Stomach (tissue), 9 donors: Measurements from ENCODE around the gene ZNF684. TPM values are rescaled to one million over a fixed set of nuclear protein-coding genes. Genes with fewer than 3 reads are reported as not detected.
"Not testable (repeated sequence)": the region's sequence is repeated elsewhere in the genome, so short reads cannot be mapped to it uniquely, and the experiment has no call there.

Experiments
- DNase-seq, 2 donors: peaks; one replicate each; pipeline versions ENCODE4 v3.0.0 to v3.0.0-alpha.2; 2013 to 2019
- H3K27ac ChIP-seq, 5 donors: fragments of 200-600 bp in 4 of 5; sonication (generic) in 4 of 5; one replicate each; pipeline ENCODE4 v1.5.1; 2013 to 2019; ENCODE audit warnings: mild to moderate bottlenecking in 1 of 5, moderate library complexity in 1 of 5
- H3K27me3 ChIP-seq, 3 donors: fragments of 200-600 bp; sonication (generic); one replicate each; pipeline ENCODE4 v1.5.1; 2017 to 2019; ENCODE audit warnings: mixed run types in 1 of 3
- H3K36me3 ChIP-seq, 4 donors: fragments of 200-600 bp; sonication (generic); 1 replicate in 3 of 4; 2 replicates in 1 of 4; pipeline ENCODE4 v1.5.1; 2016 to 2019
- H3K4me1 ChIP-seq, 4 donors: fragments of 200-600 bp; sonication (generic); one replicate each; pipeline ENCODE4 v1.5.1; 2016 to 2019
- H3K4me3 ChIP-seq, 4 donors: fragments of 200-600 bp; sonication (generic) in 3 of 4; one replicate each; pipeline ENCODE4 v1.5.1; 2016 to 2019; ENCODE audit warnings: mild to moderate bottlenecking in 1 of 4
- H3K9me3 ChIP-seq, 4 donors: fragments of 200-600 bp; sonication (generic); one replicate each; pipeline ENCODE4 v1.5.1; 2016 to 2019
- EP300 ChIP-seq: sonication (generic); formaldehyde crosslinking; IDR thresholded peaks from one replicate; pipeline ENCODE4 v1.6.1; 2017; ENCODE audit warnings: antibody characterized with exemption
- POLR2A ChIP-seq, 4 donors: fragments of 450-650 bp; IDR thresholded peaks; one replicate each; pipeline ENCODE4 v1.6.1; 2016; ENCODE audit warnings: antibody characterized with exemption in 4 of 4, control low read depth in 2 of 4, mild to moderate bottlenecking in 1 of 4, moderate library complexity in 1 of 4
- POLR2AphosphoS5 ChIP-seq, 3 donors: sonication (generic); formaldehyde crosslinking; IDR thresholded peaks; one replicate each; pipeline ENCODE4 v1.6.1; 2016; ENCODE audit warnings: antibody characterized with exemption in 3 of 3
- WGBS, 5 donors: extraction: QIAGEN DNeasy Blood & Tissue Kit in 3 of 5; methylation state at CpG; one replicate each; pipeline versions ENCODE4 v1.1.5 to v1.1.7; 2013 to 2018; 5-methylcytosine and 5-hydroxymethylcytosine counted together
- intact Hi-C: fragments of 100-400 bp; cut with DNase I; formaldehyde crosslinking; loops from one replicate; pipeline ENCODE4 v1.15.1; 2023; ENCODE audit warnings: low total_unique reads
- polyA plus RNA-seq, 3 donors: library from polyadenylated mRNA; stranded (reverse); fragments of 200-250 nt; gene quantifications; one replicate each; pipeline ENCODE4 v1.2.3, GENCODE V29; 2013
- total RNA-seq, 5 donors: library from RNA; depleted of rRNA; stranded (reverse); fragments of >200 nt; gene quantifications; one replicate each; pipeline versions ENCODE4 v1.1.0 to v1.2.3, GENCODE V29; 2014 to 2016
- TF ChIP-seq, protein P1 (sequence below), 7 experiments: fragments of 450-650 bp in 4 of 7; fragments of 200-600 bp in 3 of 7; sonication (generic) in 3 of 7; IDR thresholded peaks; one replicate each; pipeline ENCODE4 v1.5.1; 2016 to 2019; ENCODE audit warnings: antibody characterized with exemption in 7 of 7, control low read depth in 2 of 7, mild to moderate bottlenecking in 1 of 7
- donor health status: healthy with polysubstance abuse.
- donor health status: Bipolar disorder and iron deficiency.
- donor health status: healthy.

ZNF684 gene
- total and polyA plus RNA-seq, 8 donors = 2.2 to 15.6 (median 3.9) TPM; not detected in 1

- Histone ChIP-seq H3K4me3 (no peak overlapping the region), H3K4me1 (no peaks in the 10 kb centered on the region), H3K9me3 (peaks cover 0 to 6% (median 0%) of the 10 kb centered on the region in 4 donors), H3K27ac (no peak overlapping the region), H3K36me3 (no peaks in the 10 kb centered on the region), H3K27me3 (no peaks in the 10 kb centered on the region)
- TF ChIP-seq, protein P1, sequence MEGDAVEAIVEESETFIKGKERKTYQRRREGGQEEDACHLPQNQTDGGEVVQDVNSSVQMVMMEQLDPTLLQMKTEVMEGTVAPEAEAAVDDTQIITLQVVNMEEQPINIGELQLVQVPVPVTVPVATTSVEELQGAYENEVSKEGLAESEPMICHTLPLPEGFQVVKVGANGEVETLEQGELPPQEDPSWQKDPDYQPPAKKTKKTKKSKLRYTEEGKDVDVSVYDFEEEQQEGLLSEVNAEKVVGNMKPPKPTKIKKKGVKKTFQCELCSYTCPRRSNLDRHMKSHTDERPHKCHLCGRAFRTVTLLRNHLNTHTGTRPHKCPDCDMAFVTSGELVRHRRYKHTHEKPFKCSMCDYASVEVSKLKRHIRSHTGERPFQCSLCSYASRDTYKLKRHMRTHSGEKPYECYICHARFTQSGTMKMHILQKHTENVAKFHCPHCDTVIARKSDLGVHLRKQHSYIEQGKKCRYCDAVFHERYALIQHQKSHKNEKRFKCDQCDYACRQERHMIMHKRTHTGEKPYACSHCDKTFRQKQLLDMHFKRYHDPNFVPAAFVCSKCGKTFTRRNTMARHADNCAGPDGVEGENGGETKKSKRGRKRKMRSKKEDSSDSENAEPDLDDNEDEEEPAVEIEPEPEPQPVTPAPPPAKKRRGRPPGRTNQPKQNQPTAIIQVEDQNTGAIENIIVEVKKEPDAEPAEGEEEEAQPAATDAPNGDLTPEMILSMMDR (IDR thresholded peaks at IDR 0.05) = no peak
- TF ChIP-seq POLR2A (IDR thresholded peaks at IDR 0.05) (no peak), POLR2AphosphoS5 (IDR thresholded peaks at IDR 0.05) (no peak), EP300 (no peak)
- 91 to 94% (median 93%) methylated on average over 5 of the region's 5 CpGs for WGBS, 5 donors
- DNase-seq = no peak
- intact Hi-C loops = no loop called here
Observed at GRCh38 chr1:40556121-40556520, 24.7 kb downstream of the ZNF684 start.

DNA sequence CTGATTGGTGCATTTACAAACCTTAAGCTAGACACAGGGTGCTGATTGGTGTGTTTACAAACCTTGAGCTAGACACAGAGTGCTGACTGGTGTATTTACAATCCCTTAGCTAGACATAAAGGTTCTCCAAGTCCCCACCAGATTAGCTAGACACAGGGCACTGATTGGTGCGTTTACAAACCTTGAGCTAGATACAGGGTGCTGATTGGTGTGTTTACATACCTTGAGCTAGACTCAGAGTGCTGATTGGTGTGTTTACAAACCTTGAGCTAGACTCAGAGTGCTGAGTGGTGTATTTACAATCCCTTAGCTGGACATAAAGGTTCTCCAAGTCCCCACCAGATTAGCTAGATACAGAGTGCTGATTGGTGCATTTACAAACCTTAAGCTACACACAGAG, 26.8 kb downstream of the ZNF684 start:
- H3K4me1 ChIP-seq, H3K27me3 ChIP-seq, intact Hi-C loops, DNase-seq, H3K36me3 ChIP-seq, H3K27ac ChIP-seq, H3K9me3 ChIP-seq, H3K4me3 ChIP-seq: not testable (repeated sequence)
- 52 to 82% (median 65%) methylated on average over 1 of the region's 1 CpG; no CpG with 5 or more reads in 1 of the 5 donors for WGBS, 5 donors

DNA sequence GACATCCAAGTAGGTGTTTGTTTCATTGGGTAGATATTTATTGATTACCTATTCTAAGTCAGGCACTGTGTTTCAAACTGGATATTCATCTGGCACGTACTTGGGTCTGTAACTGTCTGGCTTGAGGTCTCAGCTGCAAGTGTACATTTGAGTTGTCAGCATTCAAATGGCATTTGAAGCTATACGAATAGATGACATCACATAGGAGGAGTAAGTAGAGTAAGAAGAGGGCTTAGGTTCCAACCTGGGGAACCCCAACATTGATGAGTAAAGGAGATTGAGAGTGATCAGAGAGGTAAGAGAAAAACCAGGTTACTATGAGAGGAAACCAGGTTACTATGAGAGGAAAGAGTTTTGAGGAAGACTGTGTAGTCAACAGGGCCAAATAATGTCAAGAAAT, 30.7 kb downstream of the ZNF684 start:
- WGBS, 5 donors = 75 to 86% (median 81%) methylated on average over 2 of the region's 2 CpGs
- no peak for TF ChIP-seq POLR2A (IDR thresholded peaks at IDR 0.05)
- TF ChIP-seq POLR2AphosphoS5 (IDR thresholded peaks at IDR 0.05) = no peak
- TF ChIP-seq, protein P1 (IDR thresholded peaks at IDR 0.05) = no peak
- no peak for TF ChIP-seq EP300

DNA sequence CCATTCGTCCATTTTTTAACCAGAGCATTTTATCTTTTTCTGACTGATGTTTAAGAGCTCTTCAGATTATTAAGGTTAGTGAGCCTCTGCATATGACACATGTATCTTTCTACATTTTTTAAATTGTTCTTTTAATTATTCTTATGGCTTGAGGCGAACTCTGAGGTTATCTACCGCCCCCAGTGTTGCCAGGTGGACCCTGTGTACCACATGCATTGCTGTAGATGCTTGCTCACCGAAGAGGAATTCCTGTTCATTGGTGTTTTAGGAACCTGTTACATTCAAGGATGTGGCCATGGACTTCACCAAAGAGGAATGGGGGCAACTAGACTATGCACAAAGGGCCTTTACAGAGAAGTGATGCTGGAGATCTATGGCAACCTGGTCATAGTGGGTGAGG, 31.8 kb downstream of the ZNF684 start:
- Histone ChIP-seq H3K27me3 (no peaks in the 10 kb centered on the region), H3K4me1 (no peaks in the 10 kb centered on the region), H3K27ac (no peak overlapping the region), H3K9me3 (peaks cover 0 to 6% (median 0%) of the 10 kb centered on the region in 4 donors), H3K4me3 (no peak overlapping the region), H3K36me3 (no peaks in the 10 kb centered on the region)
- no peak for TF ChIP-seq POLR2A (IDR thresholded peaks at IDR 0.05)
- TF ChIP-seq, protein P1 (IDR thresholded peaks at IDR 0.05) = no peak
- no peak for TF ChIP-seq POLR2AphosphoS5 (IDR thresholded peaks at IDR 0.05)
- TF ChIP-seq EP300 = no peak
- DNase-seq = no peak
- WGBS, 5 donors = 80 to 88% (median 84%) methylated on average over 4 of the region's 4 CpGs
- intact Hi-C loops = no loop called here

More for the DNA sequence above, 30.7 kb downstream of the ZNF684 start:
- no peaks in the 10 kb centered on the region for H3K27me3 ChIP-seq
- H3K4me3 ChIP-seq = no peak overlapping the region
- H3K27ac ChIP-seq = no peak overlapping the region
- H3K4me1 ChIP-seq = no peaks in the 10 kb centered on the region
- intact Hi-C loops = no loop called here
- H3K36me3 ChIP-seq = no peaks in the 10 kb centered on the region
- DNase-seq = no peak
- peaks cover 0 to 6% (median 0%) of the 10 kb centered on the region in 4 donors for H3K9me3 ChIP-seq

DNA sequence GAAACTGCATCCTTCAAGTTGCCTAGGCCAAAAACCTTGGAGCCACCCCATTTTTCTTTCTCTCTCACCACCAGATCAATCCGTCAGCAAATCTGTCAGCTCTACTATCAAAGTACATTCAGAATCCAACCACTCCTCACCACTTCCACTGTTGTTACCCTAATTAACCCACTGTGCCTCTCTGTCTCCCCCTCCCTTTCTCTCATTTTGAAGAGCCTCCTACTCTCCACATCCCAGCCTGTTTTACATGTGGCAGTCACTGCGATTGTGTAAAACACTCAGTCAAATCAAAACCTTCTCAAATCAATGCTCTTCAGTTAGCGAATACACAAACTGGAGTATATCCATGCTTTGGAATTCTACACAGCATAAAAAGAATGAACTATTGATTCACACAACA, 33.1 kb downstream of the ZNF684 start:
- Histone ChIP-seq H3K4me3 (no peak overlapping the region), H3K9me3 (no peaks in the 10 kb centered on the region), H3K36me3 (no peaks in the 10 kb centered on the region), H3K27ac (no peak overlapping the region), H3K4me1 (no peaks in the 10 kb centered on the region), H3K27me3 (no peaks in the 10 kb centered on the region)
- intact Hi-C loops = no loop called here
- TF ChIP-seq POLR2A (IDR thresholded peaks at IDR 0.05) (no peak), POLR2AphosphoS5 (IDR thresholded peaks at IDR 0.05) (no peak), EP300 (no peak)
- TF ChIP-seq, protein P1 (IDR thresholded peaks at IDR 0.05) = no peak
- 69 to 76% (median 72%) methylated on average over 3 of the region's 3 CpGs for WGBS, 5 donors
- DNase-seq = no peak
